Middle frontal gyrus (tissue), 1 donor: ENCODE measurements around the gene TRIM9.

Experiments used
- DNase-seq: peaks from one replicate; pipeline ENCODE4 v3.0.0-alpha.2; 2015; ENCODE audit warnings: low spot score; ENCODE audit errors: extremely low spot score

Gene TRIM9

GRCh38 chr14:51093371-51094281 lies 1.3 kb downstream of the TRIM9 start:
- DNase-seq: no peak

- no peak for DNase-seq
Measured at GRCh38 chr14:51092965-51093364, 1.9 kb downstream of the TRIM9 start.

DNA sequence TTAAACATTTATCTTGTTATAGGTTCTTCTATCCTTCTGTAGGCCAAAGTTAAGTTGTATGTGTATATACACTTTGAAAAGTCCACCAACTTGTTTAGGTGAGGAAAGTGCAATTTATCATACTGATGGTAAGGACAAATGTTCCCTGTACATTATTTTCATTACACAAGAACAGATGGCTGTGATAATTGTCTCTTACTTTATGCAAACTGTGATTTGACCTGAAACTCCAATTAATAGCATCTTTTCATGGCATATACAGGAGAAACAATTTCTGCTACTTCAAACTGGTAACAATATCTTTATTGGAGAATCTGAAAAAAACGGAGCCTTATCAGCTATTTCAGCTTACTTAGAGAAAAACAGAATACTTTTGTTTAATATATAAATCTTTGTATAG lies 5.6 kb downstream of the TRIM9 start:
- DNase-seq: no peak

GRCh38 chr14:51087031-51087441 lies 7.9 kb downstream of the TRIM9 start:
- DNase-seq: no peak

- DNase-seq: no peak
Measured at GRCh38 chr14:51086044-51086443, 8.9 kb downstream of the TRIM9 start.

GRCh38 chr14:51084962-51085361 lies 9.9 kb downstream of the TRIM9 start:
- no peak for DNase-seq

DNA sequence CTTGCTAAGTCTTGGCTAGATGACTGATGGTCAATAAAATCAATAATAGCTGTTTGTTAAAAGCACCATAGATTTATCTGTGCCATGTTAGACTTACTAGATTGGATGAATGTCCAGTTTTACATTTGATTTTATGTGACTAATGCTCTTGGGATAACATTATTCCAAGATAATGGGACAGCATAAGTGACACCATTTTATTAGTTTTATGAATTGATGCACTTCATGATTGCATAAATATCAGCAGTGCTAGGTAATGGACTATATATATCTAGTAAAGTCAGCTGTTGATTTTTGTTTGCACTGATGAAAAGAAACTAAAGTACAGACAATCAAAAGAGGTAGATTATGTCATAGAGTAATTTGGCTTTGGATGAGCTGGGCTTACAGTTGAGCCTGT lies 10.4 kb downstream of the TRIM9 start:
- DNase-seq: no peak

- DNase-seq: no peak
Measured at GRCh38 chr14:51082349-51082748, 12.6 kb downstream of the TRIM9 start.

DNA sequence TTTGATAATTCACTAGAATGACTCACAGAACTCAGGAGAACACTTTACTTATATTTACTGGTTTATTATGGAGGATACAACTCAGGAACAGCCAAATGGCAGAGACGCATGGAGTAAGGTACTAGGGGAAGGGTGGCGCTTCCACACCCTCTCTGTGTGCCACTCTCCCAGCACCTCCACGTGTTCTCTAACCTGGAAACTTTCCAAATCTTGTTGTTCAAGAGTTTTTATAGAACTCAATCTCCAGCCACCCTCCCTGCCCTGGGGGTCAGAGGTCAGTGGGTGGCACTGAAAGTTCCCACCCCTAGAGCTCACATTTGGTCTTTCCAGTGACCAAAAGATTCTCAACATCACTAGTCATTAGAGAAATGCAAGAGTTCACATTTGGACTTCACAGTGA lies 13.2 kb downstream of the TRIM9 start:
- DNase-seq: no peak

DNA sequence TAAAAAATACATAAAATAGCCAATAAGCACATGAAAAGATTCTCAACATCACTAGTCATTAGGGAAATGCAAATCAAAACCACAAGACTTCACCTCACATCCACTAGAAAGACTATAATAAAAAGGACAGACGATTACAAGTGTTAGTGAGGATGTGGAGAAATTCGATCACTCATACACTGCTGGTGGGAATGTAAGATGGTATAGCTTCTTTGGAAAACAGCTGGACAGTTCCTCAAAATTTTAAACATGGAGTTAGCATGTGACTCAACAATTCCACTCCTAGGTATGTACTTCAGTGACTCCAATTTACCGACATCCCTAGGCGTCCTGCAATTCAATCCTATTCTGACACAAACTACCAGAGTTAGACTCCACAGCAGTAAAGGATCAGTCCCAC lies 13.7 kb downstream of the TRIM9 start:
- no peak for DNase-seq

- DNase-seq: no peak
Measured at GRCh38 chr14:51080645-51081044, 14.3 kb downstream of the TRIM9 start.

GRCh38 chr14:51079489-51079888 lies 15.4 kb downstream of the TRIM9 start:
- DNase-seq: no peak

DNA sequence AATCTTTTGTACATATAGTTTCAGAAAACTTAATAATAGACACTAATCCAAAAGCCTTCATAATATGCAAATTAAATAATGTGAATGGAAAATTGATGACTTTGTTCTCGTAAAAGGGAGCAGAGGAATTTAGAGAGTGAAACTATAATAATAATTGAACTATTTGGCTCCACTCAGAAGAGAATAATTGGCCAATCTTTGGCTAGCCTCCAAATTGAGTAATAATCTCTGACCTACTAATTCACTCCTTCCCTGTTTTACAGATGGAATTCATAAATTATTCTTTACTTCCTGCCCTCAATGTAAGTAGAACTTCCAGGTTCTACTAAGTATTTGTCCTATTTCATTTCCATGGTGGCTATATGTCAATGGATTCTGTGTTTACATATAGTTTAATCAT lies 15.8 kb downstream of the TRIM9 start:
- DNase-seq: no peak

- DNase-seq: no peak
Measured at GRCh38 chr14:51074701-51075385, 20.1 kb downstream of the TRIM9 start.

DNA sequence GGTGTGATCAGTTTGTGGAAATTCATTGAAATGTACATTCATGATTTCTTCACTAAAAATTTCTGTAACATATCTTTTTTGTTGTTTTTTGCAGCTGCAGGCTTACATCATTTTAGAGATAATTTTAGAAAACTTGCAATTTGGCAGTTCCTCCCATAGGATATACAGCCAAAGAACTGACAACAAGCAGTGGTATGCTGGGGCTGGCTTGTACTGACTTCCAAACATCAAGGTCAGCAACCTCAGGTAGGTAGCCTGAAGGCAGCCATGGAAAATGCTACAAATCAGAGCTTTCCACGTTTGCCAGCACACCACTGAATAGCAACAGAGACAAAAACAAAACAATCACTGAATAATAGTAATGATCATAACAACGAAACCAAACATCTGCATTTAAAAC lies 21.2 kb downstream of the TRIM9 start:
- DNase-seq: no peak

DNA sequence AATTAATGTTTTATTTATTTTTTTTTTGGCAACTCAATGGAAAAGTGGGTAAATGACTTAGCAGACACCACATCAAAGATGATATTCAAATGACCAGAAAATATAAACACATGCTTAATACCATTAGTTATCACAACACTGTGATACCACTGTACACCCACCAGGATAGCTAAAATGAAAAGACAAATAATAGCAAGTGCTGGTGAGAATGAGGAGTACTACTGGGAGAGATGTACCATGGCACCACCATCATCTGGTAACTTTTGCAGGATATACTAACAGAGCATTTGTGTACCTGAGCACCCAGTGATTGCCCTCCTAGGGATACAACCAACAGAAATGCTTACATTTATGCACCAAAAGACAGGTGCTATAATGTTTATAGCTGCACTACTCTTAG lies 21.9 kb downstream of the TRIM9 start:
- no peak for DNase-seq

- no peak for DNase-seq
Measured at GRCh38 chr14:51071857-51072256, 23.0 kb downstream of the TRIM9 start.

GRCh38 chr14:51070726-51071125 lies 24.2 kb downstream of the TRIM9 start:
- DNase-seq: no peak

GRCh38 chr14:51069055-51069454 lies 25.9 kb downstream of the TRIM9 start:
- DNase-seq: no peak

- no peak for DNase-seq
Measured at GRCh38 chr14:51068268-51068667, 26.6 kb downstream of the TRIM9 start.

DNA sequence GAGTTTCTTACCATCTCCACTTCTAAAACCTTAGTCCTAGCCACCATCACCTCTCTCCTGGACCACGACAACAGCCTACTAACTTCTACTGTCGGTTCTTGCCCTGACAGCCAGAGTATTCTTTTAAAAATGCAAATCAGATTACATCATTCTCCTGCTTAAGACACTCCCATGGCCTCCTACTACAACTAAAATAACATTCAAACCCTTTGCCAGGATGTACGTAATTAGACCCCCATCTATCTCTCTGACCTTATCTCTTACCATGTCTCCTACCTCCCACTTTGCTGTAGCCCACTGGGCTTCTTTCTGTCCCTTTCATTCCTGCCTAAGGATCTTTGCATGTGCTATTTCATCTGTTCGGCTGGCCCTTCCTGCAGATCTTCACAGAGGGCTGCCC lies 27.6 kb downstream of the TRIM9 start:
- no peak for DNase-seq

DNA sequence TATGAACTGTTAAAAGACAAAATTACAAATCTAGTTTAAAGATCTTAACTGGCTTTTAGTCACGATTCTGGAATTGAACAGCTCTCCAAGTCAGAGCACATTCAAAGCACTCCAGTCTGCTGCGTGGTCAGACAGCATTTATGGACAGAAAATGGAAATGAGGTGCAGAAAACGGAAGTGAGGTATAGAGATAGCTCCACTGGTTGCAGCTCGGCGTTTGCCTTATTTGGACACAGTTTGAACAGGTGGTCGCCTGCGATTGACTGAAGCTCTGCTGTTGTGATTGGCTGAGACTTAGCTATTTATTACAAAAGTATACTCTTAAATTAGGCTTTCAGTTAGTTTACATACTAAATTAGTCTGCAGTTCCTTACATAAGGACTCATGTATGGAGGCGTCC lies 28.3 kb downstream of the TRIM9 start:
- DNase-seq: no peak

- no peak for DNase-seq
Measured at GRCh38 chr14:51059032-51059431, 35.9 kb downstream of the TRIM9 start.
